H9 (cell line): ENCODE results near the gene CALHM1. TPM values are rescaled to one million over a fixed set of nuclear protein-coding genes. Genes with fewer than 3 reads are reported as not detected.

Experiments
- DNase-seq: peaks from one replicate; pipeline ENCODE4 v3.0.0-alpha.2; 2017
- H2AFZ ChIP-seq: one replicate; pipeline ENCODE4 v1.6.1; 2013; ENCODE audit warnings: mild to moderate bottlenecking, low read length, control low read depth, moderate library complexity
- H2AK5ac ChIP-seq: 2 replicates; pipeline ENCODE4 v1.6.1; 2013; ENCODE audit warnings: low read length, control low read depth, mixed read lengths; ENCODE audit not compliant: insufficient read length
- H2BK120ac ChIP-seq: one replicate; pipeline ENCODE4 v1.6.1; 2013; ENCODE audit warnings: low read depth, mild to moderate bottlenecking, low read length, control low read depth, inconsistent platforms; ENCODE audit not compliant: poor library complexity, severe bottlenecking
- H2BK12ac ChIP-seq: 2 replicates; pipeline ENCODE4 v1.6.1; 2013; ENCODE audit warnings: low read length, control low read depth, mixed read lengths, low read depth; ENCODE audit not compliant: insufficient read length
- H2BK15ac ChIP-seq: 2 replicates; pipeline ENCODE4 v1.6.1; 2013; ENCODE audit warnings: low read depth, low read length, control low read depth
- H2BK20ac ChIP-seq: one replicate; pipeline ENCODE4 v1.6.1; 2013; ENCODE audit warnings: low read depth, mild to moderate bottlenecking, low read length, control low read depth, inconsistent platforms; ENCODE audit not compliant: poor library complexity, severe bottlenecking
- H2BK5ac ChIP-seq: 2 replicates; pipeline ENCODE4 v1.6.1; 2013; ENCODE audit warnings: low read length, control low read depth, mixed read lengths; ENCODE audit not compliant: insufficient read length
- H3K14ac ChIP-seq: 2 replicates; pipeline ENCODE4 v1.6.1; 2013; ENCODE audit warnings: low read length, control low read depth; ENCODE audit not compliant: insufficient read depth
- H3K18ac ChIP-seq: 2 replicates; pipeline ENCODE4 v1.6.1; 2013; ENCODE audit warnings: low read depth, mild to moderate bottlenecking, mixed read lengths, low read length, control low read depth; ENCODE audit not compliant: insufficient read length
- H3K23ac ChIP-seq: 2 replicates; pipeline ENCODE4 v1.6.1; 2013; ENCODE audit warnings: low read length, control low read depth, mixed read lengths, low read depth; ENCODE audit not compliant: insufficient read length
- H3K23me2 ChIP-seq: 2 replicates; pipeline ENCODE4 v1.6.1; 2013; ENCODE audit warnings: low read depth, mild to moderate bottlenecking, mixed read lengths, low read length, control low read depth; ENCODE audit not compliant: insufficient read length, poor library complexity, severe bottlenecking
- H3K27ac ChIP-seq: 2 replicates; pipeline ENCODE4 v1.5.1; 2013; ENCODE audit warnings: low read length, control low read depth, mixed read lengths, low read depth; ENCODE audit not compliant: insufficient read length
- H3K27me3 ChIP-seq: 2 replicates; pipeline ENCODE4 v1.6.1; 2013; ENCODE audit warnings: low read length, control low read depth, inconsistent platforms; ENCODE audit not compliant: insufficient read depth
- H3K4ac ChIP-seq: 2 replicates; pipeline ENCODE4 v1.6.1; 2013; ENCODE audit warnings: low read depth, mild to moderate bottlenecking, control low read depth, inconsistent platforms, low read length, moderate library complexity
- H3K4me1 ChIP-seq: 2 replicates; pipeline ENCODE4 v1.6.1; 2013; ENCODE audit warnings: low read length, control low read depth, inconsistent platforms; ENCODE audit not compliant: insufficient read depth
- H3K4me2 ChIP-seq: 2 replicates; pipeline ENCODE4 v1.6.1; 2013; ENCODE audit warnings: low read length, control low read depth, mixed read lengths; ENCODE audit not compliant: insufficient read length, insufficient read depth
- H3K56ac ChIP-seq: 2 replicates; pipeline ENCODE4 v1.6.1; 2013; ENCODE audit warnings: low read depth, mild to moderate bottlenecking, mixed read lengths, low read length, control low read depth; ENCODE audit not compliant: insufficient read length
- H3K79me1 ChIP-seq: 2 replicates; pipeline ENCODE4 v1.6.1; 2013; ENCODE audit warnings: low read depth, mild to moderate bottlenecking, moderate library complexity, low read length, control low read depth, inconsistent platforms; ENCODE audit not compliant: insufficient read depth, poor library complexity, severe bottlenecking
- H3K79me2 ChIP-seq: 2 replicates; pipeline ENCODE4 v1.6.1; 2013; ENCODE audit warnings: low read length, control low read depth, inconsistent platforms; ENCODE audit not compliant: insufficient read depth
- H3K9ac ChIP-seq: 2 replicates; pipeline ENCODE4 v1.6.1; 2013; ENCODE audit warnings: low read length, control low read depth, mixed read lengths; ENCODE audit not compliant: insufficient read length; ENCODE audit errors: extremely low read depth
- H3K9me3 ChIP-seq: one replicate; pipeline ENCODE4 v1.6.1; 2013; ENCODE audit warnings: low read depth, low read length, inconsistent platforms; ENCODE audit not compliant: control insufficient read depth
- H3T11ph ChIP-seq: one replicate; pipeline ENCODE4 v1.6.1; 2013; ENCODE audit warnings: mild to moderate bottlenecking, low read length, control low read depth, inconsistent platforms
- H4K20me1 ChIP-seq: one replicate; pipeline ENCODE4 v1.6.1; 2013; ENCODE audit not compliant: control insufficient read depth, insufficient read length, insufficient read depth
- H4K5ac ChIP-seq: 2 replicates; pipeline ENCODE4 v1.6.1; 2013; ENCODE audit warnings: low read depth, mild to moderate bottlenecking, mixed read lengths, low read length, control low read depth; ENCODE audit not compliant: insufficient read length
- H4K8ac ChIP-seq: replicated peaks from 2 replicates; pipeline ENCODE4 v1.6.1; 2013; ENCODE audit warnings: low read length, control low read depth, mixed read lengths, low read depth; ENCODE audit not compliant: insufficient read length
- H4K91ac ChIP-seq: 2 replicates; pipeline ENCODE4 v1.6.1; 2013; ENCODE audit warnings: low read depth, mild to moderate bottlenecking, moderate library complexity, mixed read lengths, low read length, control low read depth; ENCODE audit not compliant: insufficient read length
- H3K27ac Mint-ChIP-seq, 3 experiments: 2 replicates in 2 of 3; 3 replicates in 1 of 3; pipeline ENCODE4 v1.8.0; 2020 to 2021; ENCODE audit warnings: mixed read lengths in 3 of 3, mild to moderate bottlenecking in 1 of 3, moderate library complexity in 1 of 3
- H3K27me3 Mint-ChIP-seq: 2 replicates; pipeline ENCODE4 v1.8.0; 2021; ENCODE audit warnings: low read depth, mild to moderate bottlenecking, moderate library complexity, mixed read lengths
- H3K36me3 Mint-ChIP-seq, 3 experiments: 2 replicates in 2 of 3; 3 replicates in 1 of 3; pipeline ENCODE4 v1.8.0; 2020 to 2021; ENCODE audit warnings: low read depth in 3 of 3, mixed read lengths in 3 of 3; ENCODE audit not compliant: insufficient read depth in 1 of 3
- H3K4me1 Mint-ChIP-seq, 2 experiments: 2 replicates each; pipeline ENCODE4 v1.8.0; 2020; ENCODE audit warnings: mixed read lengths in 2 of 2
- H3K4me3 Mint-ChIP-seq, 2 experiments: 2 replicates in 1 of 2; 3 replicates in 1 of 2; pipeline ENCODE4 v1.8.0; 2020 to 2021; ENCODE audit warnings: mild to moderate bottlenecking in 2 of 2, mixed read lengths in 2 of 2, moderate library complexity in 1 of 2
- H3K9me3 Mint-ChIP-seq, 2 experiments: 2 replicates in 1 of 2; 3 replicates in 1 of 2; pipeline ENCODE4 v1.8.0; 2020; ENCODE audit warnings: mild to moderate bottlenecking in 2 of 2, mixed read lengths in 2 of 2, moderate library complexity in 1 of 2
- CTCF ChIP-seq: fragments of 200-600 bp; sonication (generic); conservative IDR thresholded peaks from 3 replicates; pipeline ENCODE4 v1.8.0; 2021; ENCODE audit warnings: antibody characterized with exemption, mild to moderate bottlenecking
- WGBS: extraction: QIAGEN DNeasy Blood & Tissue Kit; methylation state at CpG from one replicate; pipeline ENCODE4 v1.1.7; 2013; ENCODE audit warnings: missing lambda C conversion rate, low lambda C conversion rate, mixed read lengths; ENCODE audit not compliant: insufficient read length; ENCODE audit errors: extremely low coverage; 5-methylcytosine and 5-hydroxymethylcytosine counted together
- total RNA-seq: library from RNA; stranded (reverse); gene quantifications from 2 replicates; pipeline ENCODE4 v1.2.1, GENCODE V29; 2021

Gene CALHM1
- total RNA-seq, 1 experiment from 2014 or later = 0.13 TPM

- no peak overlapping the region for H3K27ac ChIP-seq
- H4K91ac ChIP-seq = no peak overlapping the region
- H3T11ph ChIP-seq = no peak overlapping the region
- H2BK120ac ChIP-seq = no peak overlapping the region
- H3K4me2 ChIP-seq = no peak overlapping the region
- no peak overlapping the region for H2AK5ac ChIP-seq
- no peak overlapping the region for H3K9ac ChIP-seq
- H4K5ac ChIP-seq = no peak overlapping the region
- H3K79me2 ChIP-seq = no peaks in the 10 kb centered on the region
- peaks cover 48 to 91% (median 81%) of the 10 kb centered on the region in 3 experiments for H3K36me3 Mint-ChIP-seq
- no peaks in the 10 kb centered on the region for H3K23me2 ChIP-seq
- TF ChIP-seq CTCF = no peak
- WGBS = no CpG with 5 or more reads among the region's 10 CpGs
- H3K9me3 Mint-ChIP-seq = no peaks in the 10 kb centered on the region
- H2AFZ ChIP-seq = no peak overlapping the region
- no peak overlapping the region for H3K23ac ChIP-seq
- no peak overlapping the region for H2BK20ac ChIP-seq
- no peaks in the 10 kb centered on the region for H4K20me1 ChIP-seq
- peaks cover 0 to 3% of the 10 kb centered on the region in 2 experiments; a peak in 1 of 4 replicates for H3K4me1 Mint-ChIP-seq
- H3K27me3 Mint-ChIP-seq = no peaks in the 10 kb centered on the region
- no peak overlapping the region for H3K27ac Mint-ChIP-seq
- no peaks in the 10 kb centered on the region for H3K9me3 ChIP-seq
- no peak overlapping the region for H3K18ac ChIP-seq
- no peak overlapping the region for H3K14ac ChIP-seq
- no peak overlapping the region for H4K8ac ChIP-seq
- no peak for DNase-seq
- no peak overlapping the region for H3K56ac ChIP-seq
- H2BK5ac ChIP-seq = no peak overlapping the region
- H3K4me3 Mint-ChIP-seq = no peak overlapping the region
- no peak overlapping the region for H3K4ac ChIP-seq
- H3K79me1 ChIP-seq = no peaks in the 10 kb centered on the region
- H3K4me1 ChIP-seq = no peaks in the 10 kb centered on the region
- no peak overlapping the region for H2BK12ac ChIP-seq
- H3K27me3 ChIP-seq = no peaks in the 10 kb centered on the region
- no peak overlapping the region for H2BK15ac ChIP-seq
These were observed 14.2 kb downstream of the CALHM1 start for GRCh38 chr10:103444478-103444877.
